Skeletal muscle tissue (tissue), 4 donors: Measurements from ENCODE around the gene NRDE2. TPM values are rescaled to one million over a fixed set of nuclear protein-coding genes. Genes with fewer than 3 reads are reported as not detected.
"Not testable (repeated sequence)": the region's sequence is repeated elsewhere in the genome, so short reads cannot be mapped to it uniquely, and the experiment has no call there.

ENCODE experiments used
- H3K27ac ChIP-seq: one replicate; pipeline ENCODE4 v1.7.0; 2013; ENCODE audit warnings: mild to moderate bottlenecking, low read depth, low read length, inconsistent platforms
- H3K27me3 ChIP-seq, 3 donors: one replicate each; pipeline ENCODE4 v1.7.0; 2013; ENCODE audit warnings: low read length in 3 of 3; ENCODE audit not compliant: control insufficient read depth in 3 of 3, insufficient read depth in 3 of 3
- H3K36me3 ChIP-seq, 3 donors: one replicate each; pipeline ENCODE4 v1.7.0; 2013; ENCODE audit warnings: low read length in 3 of 3; ENCODE audit not compliant: control insufficient read depth in 3 of 3, insufficient read depth in 3 of 3
- H3K4me1 ChIP-seq, 3 donors: one replicate each; pipeline ENCODE4 v1.7.0; 2013; ENCODE audit warnings: low read length in 3 of 3, mild to moderate bottlenecking in 3 of 3; ENCODE audit not compliant: control insufficient read depth in 3 of 3, insufficient read depth in 3 of 3
- H3K4me3 ChIP-seq, 3 donors: one replicate each; pipeline ENCODE4 v1.7.0; 2013; ENCODE audit warnings: low read length in 3 of 3
- H3K9ac ChIP-seq, 3 donors: one replicate each; pipeline ENCODE4 v1.7.0; 2013; ENCODE audit warnings: low read length in 3 of 3, mild to moderate bottlenecking in 3 of 3, moderate library complexity in 2 of 3, low read depth in 1 of 3
- H3K9me3 ChIP-seq, 3 donors: one replicate each; pipeline ENCODE4 v1.7.0; 2013; ENCODE audit warnings: low read length in 3 of 3; ENCODE audit not compliant: control insufficient read depth in 3 of 3
- total RNA-seq: library from RNA; depleted of rRNA; stranded (reverse); fragments of >200 nt; gene quantifications from one replicate; pipeline ENCODE4 v1.2.3, GENCODE V29; 2014
- donor health status: Osteomylitis.

The NRDE2 gene
- total RNA-seq, 1 donor from 2014 or later: 14.6 TPM

GRCh38 chr14:90342327-90342726 lies 10.6 kb upstream of the NRDE2 start:
- Histone ChIP-seq H3K27me3 (peaks cover 0 to 3% (median 0%) of the 10 kb centered on the region in 3 donors), H3K4me1 (peaks cover 0 to 4% (median 4%) of the 10 kb centered on the region in 3 donors), H3K27ac (no peak overlapping the region)

GRCh38 chr14:90341784-90342183 lies 10.0 kb upstream of the NRDE2 start:
- Histone ChIP-seq H3K4me1 (peaks cover 0 to 4% (median 4%) of the 10 kb centered on the region in 3 donors), H3K9ac (no peak overlapping the region), H3K27ac (no peak overlapping the region), H3K27me3 (peaks cover 0 to 3% (median 0%) of the 10 kb centered on the region in 3 donors), H3K9me3 (no peaks in the 10 kb centered on the region), H3K36me3 (no peaks in the 10 kb centered on the region), H3K4me3 (no peak overlapping the region)

More at GRCh38 chr14:90342327-90342726, 10.6 kb upstream of the NRDE2 start:
- Histone ChIP-seq H3K36me3 (no peaks in the 10 kb centered on the region), H3K9me3 (no peaks in the 10 kb centered on the region), H3K9ac (no peak overlapping the region), H3K4me3 (no peak overlapping the region)

GRCh38 chr14:90341232-90341631 lies 9.5 kb upstream of the NRDE2 start:
- H3K9ac ChIP-seq, H3K9me3 ChIP-seq, H3K4me3 ChIP-seq, H3K27me3 ChIP-seq, H3K27ac ChIP-seq, H3K36me3 ChIP-seq, H3K4me1 ChIP-seq: not testable (repeated sequence)

GRCh38 chr14:90336985-90337384 lies 5.2 kb upstream of the NRDE2 start:
- no peak overlapping the region for H3K27ac ChIP-seq
- H3K9ac ChIP-seq: no peak overlapping the region
- H3K36me3 ChIP-seq: no peaks in the 10 kb centered on the region
- H3K4me1 ChIP-seq: no peaks in the 10 kb centered on the region
- no peaks in the 10 kb centered on the region for H3K9me3 ChIP-seq
- peaks cover 0 to 4% (median 3%) of the 10 kb centered on the region in 3 donors for H3K27me3 ChIP-seq
- no peak overlapping the region for H3K4me3 ChIP-seq

- H3K4me3 ChIP-seq: no peak overlapping the region
- no peaks in the 10 kb centered on the region for H3K9me3 ChIP-seq
- peaks cover 0 to 1% (median under 1%) of the 10 kb centered on the region in 3 donors for H3K4me1 ChIP-seq
- peaks cover 0 to 4% (median 3%) of the 10 kb centered on the region in 3 donors for H3K27me3 ChIP-seq
- H3K27ac ChIP-seq: no peak overlapping the region
- no peak overlapping the region for H3K9ac ChIP-seq
- no peaks in the 10 kb centered on the region for H3K36me3 ChIP-seq
Measured at GRCh38 chr14:90336401-90336800, 4.7 kb upstream of the NRDE2 start.

- peaks cover 5 to 12% (median 8%) of the 10 kb centered on the region in 3 donors for H3K4me1 ChIP-seq
- H3K4me3 ChIP-seq: peak overlapping the region; percentile 63 to 81 (median 66)
- H3K27me3 ChIP-seq: peaks cover 0 to 4% (median 0%) of the 10 kb centered on the region in 3 donors
- H3K9ac ChIP-seq: peak overlapping the region; percentile 9 to 75 (median 68)
- H3K27ac ChIP-seq: peak overlapping the region; percentile 80
- H3K9me3 ChIP-seq: no peaks in the 10 kb centered on the region
- H3K36me3 ChIP-seq: no peaks in the 10 kb centered on the region
Measured at GRCh38 chr14:90332271-90332584, 487 bp upstream of the NRDE2 start.

- peak overlapping the region; percentile 80 for H3K27ac ChIP-seq
- peak overlapping the region; percentile 85 to 91 (median 91) for H3K4me3 ChIP-seq
- H3K9me3 ChIP-seq: no peaks in the 10 kb centered on the region
- peak overlapping the region; percentile 89 to 93 (median 92) for H3K9ac ChIP-seq
- H3K27me3 ChIP-seq: no peaks in the 10 kb centered on the region
- peaks cover 7 to 14% (median 10%) of the 10 kb centered on the region in 3 donors for H3K4me1 ChIP-seq
- H3K36me3 ChIP-seq: no peaks in the 10 kb centered on the region
Measured at GRCh38 chr14:90330203-90331196, 1.2 kb downstream of the NRDE2 start.

- Histone ChIP-seq H3K4me3 (no peak overlapping the region), H3K4me1 (peaks cover 2 to 6% (median 3%) of the 10 kb centered on the region in 3 donors), H3K27ac (no peak overlapping the region), H3K27me3 (no peaks in the 10 kb centered on the region), H3K36me3 (peaks cover 0 to 6% (median 3%) of the 10 kb centered on the region in 3 donors), H3K9ac (no peak overlapping the region), H3K9me3 (no peaks in the 10 kb centered on the region)
Measured at GRCh38 chr14:90321891-90322290, 9.8 kb downstream of the NRDE2 start.

- Histone ChIP-seq H3K9me3 (no peaks in the 10 kb centered on the region), H3K27ac (no peak overlapping the region), H3K36me3 (peaks cover 3 to 19% (median 17%) of the 10 kb centered on the region in 3 donors), H3K9ac (no peak overlapping the region), H3K4me1 (no peaks in the 10 kb centered on the region), H3K4me3 (no peak overlapping the region), H3K27me3 (no peaks in the 10 kb centered on the region)
Measured at GRCh38 chr14:90319634-90320541, 11.9 kb downstream of the NRDE2 start.
